DND-41 (cell line): ENCODE measurements around the gene MMS22L.

Experiments used
- ATAC-seq: fragments of 200-7000 bp; cut with Tn5 transposase; 3 replicates; pipeline ENCODE4 v1.9.1; 2021; ENCODE audit warnings: low read depth; ENCODE audit not compliant: insufficient read depth
- DNase-seq: peaks from one replicate; pipeline ENCODE4 v3.0.0-alpha.2; 2020
- H2AFZ ChIP-seq: 2 replicates; pipeline ENCODE4 v1.6.0; 2012; ENCODE audit warnings: low read depth, low read length
- H3K27ac ChIP-seq: 2 replicates; pipeline ENCODE4 v1.5.1; 2012; ENCODE audit warnings: low read length, inconsistent platforms
- H3K27me3 ChIP-seq: fragments of 200-600 bp; sonication (generic); 2 replicates; pipeline ENCODE4 v1.6.0; 2012; ENCODE audit warnings: low read length, mild to moderate bottlenecking, inconsistent platforms; ENCODE audit not compliant: insufficient read depth, poor library complexity
- H3K36me3 ChIP-seq: 2 replicates; pipeline ENCODE4 v1.5.1; 2012; ENCODE audit warnings: low read length, inconsistent platforms; ENCODE audit not compliant: insufficient read depth
- H3K4me1 ChIP-seq: 2 replicates; pipeline ENCODE4 v1.5.1; 2012; ENCODE audit warnings: mild to moderate bottlenecking, low read length; ENCODE audit not compliant: insufficient read depth
- H3K4me2 ChIP-seq: 2 replicates; pipeline ENCODE4 v1.6.0; 2012; ENCODE audit warnings: mild to moderate bottlenecking, moderate library complexity, low read length, inconsistent platforms; ENCODE audit not compliant: insufficient read depth
- H3K4me3 ChIP-seq, 2 experiments: fragments of 200-600 bp in 1 of 2; shearing (Covaris generic) in 1 of 2; 2 replicates each; pipeline ENCODE4 v1.5.1; 2012 to 2016; ENCODE audit warnings: inconsistent platforms in 2 of 2, low read length in 2 of 2, mild to moderate bottlenecking in 2 of 2, low read depth in 1 of 2, moderate library complexity in 1 of 2
- H3K79me2 ChIP-seq: 2 replicates; pipeline ENCODE4 v1.6.0; 2012; ENCODE audit warnings: low read length, inconsistent platforms; ENCODE audit not compliant: insufficient read depth
- H3K9ac ChIP-seq: 2 replicates; pipeline ENCODE4 v1.6.0; 2012; ENCODE audit warnings: low read depth, mild to moderate bottlenecking, inconsistent platforms, low read length, moderate library complexity
- H3K9me3 ChIP-seq: 2 replicates; pipeline ENCODE4 v1.5.1; 2012; ENCODE audit warnings: low read length, moderate library complexity, mild to moderate bottlenecking, inconsistent platforms; ENCODE audit not compliant: insufficient read depth, severe bottlenecking
- H4K20me1 ChIP-seq: 2 replicates; pipeline ENCODE4 v1.6.0; 2012; ENCODE audit warnings: low read length; ENCODE audit not compliant: insufficient read depth
- CTCF ChIP-seq: IDR thresholded peaks from 2 replicates; pipeline ENCODE4 v1.5.1; 2012; ENCODE audit warnings: borderline replicate concordance, low read length, moderate library complexity, mild to moderate bottlenecking; ENCODE audit not compliant: poor library complexity, severe bottlenecking; ENCODE audit errors: extremely low read depth
- EZH2 ChIP-seq: IDR thresholded peaks from 3 replicates; pipeline ENCODE4 v1.6.1; 2012; ENCODE audit warnings: borderline replicate concordance, low read depth, mild to moderate bottlenecking, moderate library complexity, low read length, inconsistent platforms; ENCODE audit not compliant: severe bottlenecking

Gene MMS22L

DNA sequence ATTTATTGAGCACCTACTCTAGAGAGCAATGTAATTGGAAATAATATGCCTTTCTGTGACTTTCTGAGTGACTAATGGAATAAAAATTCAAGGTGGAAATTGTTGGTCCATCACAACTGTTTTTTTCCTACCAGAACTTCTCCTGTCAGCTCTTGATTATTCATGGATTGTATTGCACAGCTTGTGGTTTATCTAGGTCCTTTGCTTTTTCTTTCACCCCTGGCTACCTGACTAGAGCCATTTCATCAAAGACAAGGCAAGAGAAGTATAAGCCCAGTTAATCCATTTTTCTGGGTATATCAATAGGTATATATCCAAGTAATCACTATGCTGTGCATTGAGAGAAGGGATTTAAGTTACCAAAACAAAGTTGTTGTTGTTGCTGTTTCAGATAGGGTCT lies 168.4 kb downstream of the MMS22L start:
- no peak overlapping the region for H3K9ac ChIP-seq
- H3K27me3 ChIP-seq: peaks cover 7% of the 10 kb centered on the region
- ATAC-seq: no peak
- no peak overlapping the region for H2AFZ ChIP-seq
- H3K4me1 ChIP-seq: no peaks in the 10 kb centered on the region
- no peak overlapping the region for H3K4me3 ChIP-seq
- no peak for DNase-seq
- no peaks in the 10 kb centered on the region for H4K20me1 ChIP-seq
- H3K4me2 ChIP-seq: no peak overlapping the region
- TF ChIP-seq CTCF: no peak
- H3K79me2 ChIP-seq: no peaks in the 10 kb centered on the region
- no peak overlapping the region for H3K27ac ChIP-seq
- H3K9me3 ChIP-seq: no peaks in the 10 kb centered on the region
- H3K36me3 ChIP-seq: no peaks in the 10 kb centered on the region

- H3K36me3 ChIP-seq: no peaks in the 10 kb centered on the region
- H3K4me1 ChIP-seq: no peaks in the 10 kb centered on the region
- no peak overlapping the region for H3K9ac ChIP-seq
- ATAC-seq (no peak), DNase-seq (no peak)
- H3K79me2 ChIP-seq: no peaks in the 10 kb centered on the region
- H3K4me2 ChIP-seq: no peak overlapping the region
- H3K27me3 ChIP-seq: peaks cover 3% of the 10 kb centered on the region
- H4K20me1 ChIP-seq: no peaks in the 10 kb centered on the region
- H3K9me3 ChIP-seq: no peaks in the 10 kb centered on the region
- TF ChIP-seq CTCF: no peak
- no peak for TF ChIP-seq EZH2
- H3K27ac ChIP-seq: no peak overlapping the region
- H2AFZ ChIP-seq: no peak overlapping the region
- H3K4me3 ChIP-seq: no peak overlapping the region
These were observed 169.8 kb downstream of the MMS22L start for GRCh38 chr6:97113170-97113569.

GRCh38 chr6:97111243-97111642 lies 171.8 kb downstream of the MMS22L start:
- Histone ChIP-seq H3K9me3 (no peaks in the 10 kb centered on the region), H3K4me3 (no peak overlapping the region), H3K79me2 (no peaks in the 10 kb centered on the region), H3K4me1 (no peaks in the 10 kb centered on the region), H3K27ac (no peak overlapping the region), H3K27me3 (peaks cover 3% of the 10 kb centered on the region), H3K9ac (no peak overlapping the region), H2AFZ (no peak overlapping the region), H4K20me1 (no peaks in the 10 kb centered on the region), H3K4me2 (no peak overlapping the region), H3K36me3 (no peaks in the 10 kb centered on the region)
- TF ChIP-seq EZH2: no peak
- TF ChIP-seq CTCF: no peak
- DNase-seq (no peak), ATAC-seq (no peak)

GRCh38 chr6:97110626-97111025 lies 172.4 kb downstream of the MMS22L start:
- Histone ChIP-seq H3K27ac (no peak overlapping the region), H3K4me3 (no peak overlapping the region), H3K36me3 (no peaks in the 10 kb centered on the region), H4K20me1 (no peaks in the 10 kb centered on the region), H3K27me3 (peaks cover 3% of the 10 kb centered on the region), H3K9ac (no peak overlapping the region), H3K4me1 (no peaks in the 10 kb centered on the region), H3K4me2 (no peak overlapping the region), H3K9me3 (no peaks in the 10 kb centered on the region), H2AFZ (no peak overlapping the region), H3K79me2 (no peaks in the 10 kb centered on the region)
- TF ChIP-seq EZH2 (no peak), CTCF (no peak)
- DNase-seq (no peak), ATAC-seq (no peak)
